ENCODE measurements around the gene TIGD7.

DNA sequence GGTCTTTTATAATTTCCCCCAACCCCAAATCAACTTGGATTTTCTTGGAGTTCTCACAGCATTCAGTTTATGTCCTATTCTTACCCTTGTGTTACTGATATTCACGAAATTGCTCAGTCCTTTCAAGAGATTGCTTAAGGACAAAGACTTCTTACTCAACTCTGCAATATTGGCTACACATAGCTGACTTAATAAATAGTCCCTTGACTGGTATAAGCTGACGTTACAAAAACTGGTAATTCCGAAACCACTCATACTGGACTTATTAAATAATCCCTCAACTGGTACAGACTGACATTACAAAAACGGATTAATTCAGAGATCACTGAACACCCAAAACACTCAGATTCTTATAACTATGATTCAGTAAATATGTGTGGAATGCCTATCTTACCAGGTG is 860 bp downstream of the TIGD7 start:
- TF ChIP-seq, protein P1, sequence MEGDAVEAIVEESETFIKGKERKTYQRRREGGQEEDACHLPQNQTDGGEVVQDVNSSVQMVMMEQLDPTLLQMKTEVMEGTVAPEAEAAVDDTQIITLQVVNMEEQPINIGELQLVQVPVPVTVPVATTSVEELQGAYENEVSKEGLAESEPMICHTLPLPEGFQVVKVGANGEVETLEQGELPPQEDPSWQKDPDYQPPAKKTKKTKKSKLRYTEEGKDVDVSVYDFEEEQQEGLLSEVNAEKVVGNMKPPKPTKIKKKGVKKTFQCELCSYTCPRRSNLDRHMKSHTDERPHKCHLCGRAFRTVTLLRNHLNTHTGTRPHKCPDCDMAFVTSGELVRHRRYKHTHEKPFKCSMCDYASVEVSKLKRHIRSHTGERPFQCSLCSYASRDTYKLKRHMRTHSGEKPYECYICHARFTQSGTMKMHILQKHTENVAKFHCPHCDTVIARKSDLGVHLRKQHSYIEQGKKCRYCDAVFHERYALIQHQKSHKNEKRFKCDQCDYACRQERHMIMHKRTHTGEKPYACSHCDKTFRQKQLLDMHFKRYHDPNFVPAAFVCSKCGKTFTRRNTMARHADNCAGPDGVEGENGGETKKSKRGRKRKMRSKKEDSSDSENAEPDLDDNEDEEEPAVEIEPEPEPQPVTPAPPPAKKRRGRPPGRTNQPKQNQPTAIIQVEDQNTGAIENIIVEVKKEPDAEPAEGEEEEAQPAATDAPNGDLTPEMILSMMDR (IDR thresholded peaks at IDR 0.05) = no peak
- TF ChIP-seq EP300 (IDR thresholded peaks at IDR 0.05; ENCODE audit: low read depth) (no peak), POLR2A (IDR thresholded peaks at IDR 0.05) (no peak)

All from transverse colon (tissue), 3 donors.